GM23338 (cell line): ENCODE measurements around the gene VARS2. TPM values are rescaled to one million over a fixed set of nuclear protein-coding genes. Genes with fewer than 3 reads are reported as not detected.
"Not testable (repeated sequence)": the region's sequence is repeated elsewhere in the genome, so short reads cannot be mapped to it uniquely, and the experiment has no call there.

ENCODE experiments used
- ATAC-seq: fragments of 200-7000 bp; cut with Tn5 transposase; 3 replicates; pipeline ENCODE4 v1.9.1; 2020
- DNase-seq: peaks from one replicate; pipeline ENCODE4 v3.0.0-alpha.2; 2015; ENCODE audit warnings: low spot score
- H2AFZ ChIP-seq: fragments of 200-600 bp; sonication (generic); 2 replicates; pipeline ENCODE4 v1.8.0; 2016; ENCODE audit warnings: antibody characterized with exemption, mild to moderate bottlenecking, moderate library complexity
- H3F3A ChIP-seq: fragments of 200-600 bp; sonication (generic); replicated peaks from 2 replicates; pipeline ENCODE4 v1.8.0; 2017; ENCODE audit warnings: antibody characterized with exemption, mixed run types, low read depth
- H3K27ac ChIP-seq: fragments of 200-600 bp; sonication (generic); 2 replicates; pipeline ENCODE4 v1.6.1; 2016; ENCODE audit warnings: low read depth
- H3K27me3 ChIP-seq: fragments of 200-600 bp; sonication (generic); 2 replicates; pipeline ENCODE4 v1.8.0; 2016; ENCODE audit warnings: mild to moderate bottlenecking, mixed run types, moderate library complexity; ENCODE audit not compliant: insufficient read depth
- H3K36me3 ChIP-seq: fragments of 200-600 bp; sonication (generic); 2 replicates; pipeline ENCODE4 v1.8.0; 2016; ENCODE audit warnings: mild to moderate bottlenecking; ENCODE audit not compliant: insufficient read depth
- H3K4me1 ChIP-seq: fragments of 200-600 bp; sonication (generic); 2 replicates; pipeline ENCODE4 v1.8.0; 2016; ENCODE audit warnings: mild to moderate bottlenecking, moderate library complexity; ENCODE audit not compliant: insufficient read depth
- H3K4me2 ChIP-seq: fragments of 200-600 bp; sonication (generic); 2 replicates; pipeline ENCODE4 v1.7.1; 2017; ENCODE audit warnings: mixed run types
- H3K4me3 ChIP-seq: fragments of 200-600 bp; sonication (generic); 2 replicates; pipeline ENCODE4 v1.6.1; 2016; ENCODE audit warnings: mixed run types
- H3K79me2 ChIP-seq: fragments of 200-600 bp; sonication (generic); replicated peaks from 2 replicates; pipeline ENCODE4 v1.8.0; 2017; ENCODE audit warnings: mild to moderate bottlenecking; ENCODE audit not compliant: insufficient read depth
- H3K9me2 ChIP-seq: fragments of 200-600 bp; sonication (generic); 2 replicates; pipeline ENCODE4 v1.8.0; 2017; ENCODE audit not compliant: insufficient read depth
- H4K20me1 ChIP-seq: fragments of 200-600 bp; sonication (generic); replicated peaks from 2 replicates; pipeline ENCODE4 v1.8.0; 2017; ENCODE audit warnings: mild to moderate bottlenecking; ENCODE audit not compliant: insufficient read depth
- H3K27ac Mint-ChIP-seq: 2 replicates; pipeline ENCODE4 v1.8.0; 2020; ENCODE audit warnings: inconsistent platforms, mild to moderate bottlenecking, moderate library complexity, mixed read lengths
- H3K27me3 Mint-ChIP-seq: 3 replicates; pipeline ENCODE4 v1.8.0; 2022; ENCODE audit warnings: low read depth, mild to moderate bottlenecking, moderate library complexity, mixed read lengths, inconsistent platforms; ENCODE audit not compliant: insufficient read depth, poor library complexity
- H3K36me3 Mint-ChIP-seq: 3 replicates; pipeline ENCODE4 v1.8.0; 2021; ENCODE audit warnings: low read depth, mild to moderate bottlenecking, inconsistent platforms, moderate library complexity, mixed read lengths
- H3K4me1 Mint-ChIP-seq: 3 replicates; pipeline ENCODE4 v1.8.0; 2020; ENCODE audit warnings: mild to moderate bottlenecking, inconsistent platforms, mixed read lengths
- H3K4me3 Mint-ChIP-seq: 3 replicates; pipeline ENCODE4 v1.8.0; 2021; ENCODE audit warnings: moderate library complexity, mild to moderate bottlenecking, inconsistent platforms, mixed read lengths
- H3K9me3 Mint-ChIP-seq: 3 replicates; pipeline ENCODE4 v1.8.0; 2020; ENCODE audit warnings: moderate library complexity, mild to moderate bottlenecking, inconsistent platforms, mixed read lengths
- CREB1 ChIP-seq: fragments of 250-450 bp; sonication (Bioruptor Pico); IDR thresholded peaks from 2 replicates; pipeline ENCODE4 v1.5.0; 2020; ENCODE audit warnings: low read depth, mild to moderate bottlenecking, moderate library complexity
- EZH2 ChIP-seq: fragments of 200-600 bp; sonication (generic); IDR thresholded peaks from one replicate; pipeline ENCODE4 v1.8.0; 2017; ENCODE audit warnings: antibody characterized with exemption, mild to moderate bottlenecking, low read depth; ENCODE audit not compliant: unreplicated experiment
- EZH2phosphoT487 ChIP-seq: fragments of 200-600 bp; sonication (generic); IDR thresholded peaks from one replicate; pipeline ENCODE4 v1.8.1; 2018; ENCODE audit warnings: antibody characterized with exemption; ENCODE audit not compliant: unreplicated experiment
- JUNB ChIP-seq: IDR thresholded peaks from one replicate; pipeline ENCODE4 v1.6.1; 2016; ENCODE audit warnings: antibody characterized with exemption; ENCODE audit not compliant: unreplicated experiment
- STAT1 ChIP-seq: IDR thresholded peaks from one replicate; pipeline ENCODE4 v1.6.1; 2016; ENCODE audit warnings: antibody characterized with exemption; ENCODE audit not compliant: unreplicated experiment
- ZNF114 ChIP-seq: fragments of 250-450 bp; sonication (Bioruptor Pico); IDR thresholded peaks from 2 replicates; pipeline ENCODE4 v1.5.0; 2020; ENCODE audit warnings: mild to moderate bottlenecking, moderate library complexity
- polyA plus RNA-seq: library from polyadenylated mRNA; unstranded; fragments of >200 nt; fragmentation: Nextera tagmentation; extraction: Ambion mirVana; gene quantifications from 2 replicates; pipeline ENCODE4 v1.2.1, GENCODE V29; 2016
- total RNA-seq: library from RNA; depleted of rRNA; stranded (reverse); fragments of >200 nt; shearing (Covaris generic); gene quantifications from 2 replicates; pipeline ENCODE4 v1.2.3, GENCODE V29; 2014
- TF ChIP-seq, protein P1 (sequence below): fragments of 250-450 bp; sonication (Bioruptor Pico); IDR thresholded peaks from 2 replicates; pipeline ENCODE4 v1.5.0; 2020; ENCODE audit warnings: mild to moderate bottlenecking, moderate library complexity
- TF ChIP-seq, protein P2 (sequence below): IDR thresholded peaks from one replicate; pipeline ENCODE4 v1.6.1; 2018; ENCODE audit warnings: antibody characterized with exemption; ENCODE audit not compliant: unreplicated experiment

VARS2 gene
- total and polyA plus RNA-seq, 2 experiments from 2014 or later = 13.7 to 36.4 TPM

DNA sequence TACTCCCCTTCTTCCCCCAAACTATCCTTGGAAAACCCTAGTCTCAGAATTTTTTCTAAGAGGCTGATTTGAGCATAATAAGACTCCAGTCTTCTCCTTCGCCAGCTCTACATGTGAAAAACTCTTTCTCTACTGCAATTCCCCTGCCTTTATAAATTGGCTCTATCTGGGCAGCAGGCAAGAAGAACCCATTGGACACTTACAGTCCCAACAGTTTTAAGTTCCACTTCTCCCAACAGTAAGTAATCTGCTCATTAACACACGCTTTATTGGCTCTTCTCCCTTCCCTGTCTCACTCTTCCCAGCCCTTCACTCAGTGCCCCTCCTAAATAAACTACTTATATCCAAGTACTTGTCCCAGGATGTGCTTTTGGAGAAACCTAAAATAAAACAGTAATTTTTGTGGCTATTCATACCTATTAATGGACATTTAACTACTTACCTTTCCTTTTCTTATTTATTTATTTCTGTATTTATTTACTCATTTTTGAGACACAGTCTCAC, 40.8 kb upstream of the VARS2 start (continued):
- TF ChIP-seq, protein P1, sequence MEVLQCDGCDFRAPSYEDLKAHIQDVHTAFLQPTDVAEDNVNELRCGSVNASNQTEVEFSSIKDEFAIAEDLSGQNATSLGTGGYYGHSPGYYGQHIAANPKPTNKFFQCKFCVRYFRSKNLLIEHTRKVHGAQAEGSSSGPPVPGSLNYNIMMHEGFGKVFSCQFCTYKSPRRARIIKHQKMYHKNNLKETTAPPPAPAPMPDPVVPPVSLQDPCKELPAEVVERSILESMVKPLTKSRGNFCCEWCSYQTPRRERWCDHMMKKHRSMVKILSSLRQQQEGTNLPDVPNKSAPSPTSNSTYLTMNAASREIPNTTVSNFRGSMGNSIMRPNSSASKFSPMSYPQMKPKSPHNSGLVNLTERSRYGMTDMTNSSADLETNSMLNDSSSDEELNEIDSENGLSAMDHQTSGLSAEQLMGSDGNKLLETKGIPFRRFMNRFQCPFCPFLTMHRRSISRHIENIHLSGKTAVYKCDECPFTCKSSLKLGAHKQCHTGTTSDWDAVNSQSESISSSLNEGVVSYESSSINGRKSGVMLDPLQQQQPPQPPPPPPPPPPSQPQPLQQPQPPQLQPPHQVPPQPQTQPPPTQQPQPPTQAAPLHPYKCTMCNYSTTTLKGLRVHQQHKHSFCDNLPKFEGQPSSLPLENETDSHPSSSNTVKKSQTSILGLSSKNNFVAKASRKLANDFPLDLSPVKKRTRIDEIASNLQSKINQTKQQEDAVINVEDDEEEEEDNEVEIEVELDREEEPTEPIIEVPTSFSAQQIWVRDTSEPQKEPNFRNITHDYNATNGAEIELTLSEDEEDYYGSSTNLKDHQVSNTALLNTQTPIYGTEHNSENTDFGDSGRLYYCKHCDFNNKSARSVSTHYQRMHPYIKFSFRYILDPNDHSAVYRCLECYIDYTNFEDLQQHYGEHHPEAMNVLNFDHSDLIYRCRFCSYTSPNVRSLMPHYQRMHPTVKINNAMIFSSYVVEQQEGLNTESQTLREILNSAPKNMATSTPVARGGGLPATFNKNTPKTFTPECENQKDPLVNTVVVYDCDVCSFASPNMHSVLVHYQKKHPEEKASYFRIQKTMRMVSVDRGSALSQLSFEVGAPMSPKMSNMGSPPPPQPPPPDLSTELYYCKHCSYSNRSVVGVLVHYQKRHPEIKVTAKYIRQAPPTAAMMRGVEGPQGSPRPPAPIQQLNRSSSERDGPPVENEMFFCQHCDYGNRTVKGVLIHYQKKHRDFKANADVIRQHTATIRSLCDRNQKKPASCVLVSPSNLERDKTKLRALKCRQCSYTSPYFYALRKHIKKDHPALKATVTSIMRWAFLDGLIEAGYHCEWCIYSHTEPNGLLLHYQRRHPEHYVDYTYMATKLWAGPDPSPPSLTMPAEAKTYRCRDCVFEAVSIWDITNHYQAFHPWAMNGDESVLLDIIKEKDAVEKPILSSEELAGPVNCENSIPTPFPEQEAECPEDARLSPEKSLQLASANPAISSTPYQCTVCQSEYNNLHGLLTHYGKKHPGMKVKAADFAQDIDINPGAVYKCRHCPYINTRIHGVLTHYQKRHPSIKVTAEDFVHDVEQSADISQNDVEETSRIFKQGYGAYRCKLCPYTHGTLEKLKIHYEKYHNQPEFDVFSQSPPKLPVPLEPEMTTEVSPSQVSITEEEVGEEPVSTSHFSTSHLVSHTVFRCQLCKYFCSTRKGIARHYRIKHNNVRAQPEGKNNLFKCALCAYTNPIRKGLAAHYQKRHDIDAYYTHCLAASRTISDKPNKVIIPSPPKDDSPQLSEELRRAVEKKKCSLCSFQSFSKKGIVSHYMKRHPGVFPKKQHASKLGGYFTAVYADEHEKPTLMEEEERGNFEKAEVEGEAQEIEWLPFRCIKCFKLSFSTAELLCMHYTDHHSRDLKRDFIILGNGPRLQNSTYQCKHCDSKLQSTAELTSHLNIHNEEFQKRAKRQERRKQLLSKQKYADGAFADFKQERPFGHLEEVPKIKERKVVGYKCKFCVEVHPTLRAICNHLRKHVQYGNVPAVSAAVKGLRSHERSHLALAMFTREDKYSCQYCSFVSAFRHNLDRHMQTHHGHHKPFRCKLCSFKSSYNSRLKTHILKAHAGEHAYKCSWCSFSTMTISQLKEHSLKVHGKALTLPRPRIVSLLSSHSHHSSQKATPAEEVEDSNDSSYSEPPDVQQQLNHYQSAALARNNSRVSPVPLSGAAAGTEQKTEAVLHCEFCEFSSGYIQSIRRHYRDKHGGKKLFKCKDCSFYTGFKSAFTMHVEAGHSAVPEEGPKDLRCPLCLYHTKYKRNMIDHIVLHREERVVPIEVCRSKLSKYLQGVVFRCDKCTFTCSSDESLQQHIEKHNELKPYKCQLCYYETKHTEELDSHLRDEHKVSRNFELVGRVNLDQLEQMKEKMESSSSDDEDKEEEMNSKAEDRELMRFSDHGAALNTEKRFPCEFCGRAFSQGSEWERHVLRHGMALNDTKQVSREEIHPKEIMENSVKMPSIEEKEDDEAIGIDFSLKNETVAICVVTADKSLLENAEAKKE (CRISPR knock-in tag) = no peak
- TF ChIP-seq ZNF114 (CRISPR knock-in tag) (no peak), STAT1 (no peak), EZH2 (no peak), JUNB (no peak), CREB1 (CRISPR knock-in tag) (no peak), EZH2phosphoT487 (no peak)
- TF ChIP-seq, protein P2, sequence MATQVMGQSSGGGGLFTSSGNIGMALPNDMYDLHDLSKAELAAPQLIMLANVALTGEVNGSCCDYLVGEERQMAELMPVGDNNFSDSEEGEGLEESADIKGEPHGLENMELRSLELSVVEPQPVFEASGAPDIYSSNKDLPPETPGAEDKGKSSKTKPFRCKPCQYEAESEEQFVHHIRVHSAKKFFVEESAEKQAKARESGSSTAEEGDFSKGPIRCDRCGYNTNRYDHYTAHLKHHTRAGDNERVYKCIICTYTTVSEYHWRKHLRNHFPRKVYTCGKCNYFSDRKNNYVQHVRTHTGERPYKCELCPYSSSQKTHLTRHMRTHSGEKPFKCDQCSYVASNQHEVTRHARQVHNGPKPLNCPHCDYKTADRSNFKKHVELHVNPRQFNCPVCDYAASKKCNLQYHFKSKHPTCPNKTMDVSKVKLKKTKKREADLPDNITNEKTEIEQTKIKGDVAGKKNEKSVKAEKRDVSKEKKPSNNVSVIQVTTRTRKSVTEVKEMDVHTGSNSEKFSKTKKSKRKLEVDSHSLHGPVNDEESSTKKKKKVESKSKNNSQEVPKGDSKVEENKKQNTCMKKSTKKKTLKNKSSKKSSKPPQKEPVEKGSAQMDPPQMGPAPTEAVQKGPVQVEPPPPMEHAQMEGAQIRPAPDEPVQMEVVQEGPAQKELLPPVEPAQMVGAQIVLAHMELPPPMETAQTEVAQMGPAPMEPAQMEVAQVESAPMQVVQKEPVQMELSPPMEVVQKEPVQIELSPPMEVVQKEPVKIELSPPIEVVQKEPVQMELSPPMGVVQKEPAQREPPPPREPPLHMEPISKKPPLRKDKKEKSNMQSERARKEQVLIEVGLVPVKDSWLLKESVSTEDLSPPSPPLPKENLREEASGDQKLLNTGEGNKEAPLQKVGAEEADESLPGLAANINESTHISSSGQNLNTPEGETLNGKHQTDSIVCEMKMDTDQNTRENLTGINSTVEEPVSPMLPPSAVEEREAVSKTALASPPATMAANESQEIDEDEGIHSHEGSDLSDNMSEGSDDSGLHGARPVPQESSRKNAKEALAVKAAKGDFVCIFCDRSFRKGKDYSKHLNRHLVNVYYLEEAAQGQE = no peak

DNA sequence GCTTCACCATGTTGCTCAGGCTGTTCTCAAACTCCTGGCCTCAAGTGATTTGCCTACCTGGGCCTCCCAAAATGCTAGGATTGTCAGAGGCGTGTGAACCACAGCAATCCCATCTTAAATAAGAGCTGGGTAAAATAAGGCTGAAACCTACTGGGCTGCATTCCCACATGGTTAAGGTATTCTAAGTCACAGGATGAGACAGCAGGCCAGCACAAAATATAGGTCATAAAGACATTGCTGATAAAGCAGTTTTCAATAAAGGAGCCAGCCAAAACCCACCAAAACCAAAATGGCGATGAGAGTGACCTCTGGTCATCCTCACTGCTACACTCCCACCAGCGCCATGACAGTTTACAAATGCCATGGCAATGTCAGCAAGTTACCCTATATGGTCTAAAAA, 40.2 kb upstream of the VARS2 start:
- H3K9me3 Mint-ChIP-seq = peaks cover 53% of the 10 kb centered on the region
- not testable (repeated sequence) for H4K20me1 ChIP-seq, H3K4me1 ChIP-seq, H3K4me3 ChIP-seq, DNase-seq, H3K4me3 Mint-ChIP-seq, H2AFZ ChIP-seq, H3K4me2 ChIP-seq, ATAC-seq, H3K27ac ChIP-seq, H3K79me2 ChIP-seq, H3K27ac Mint-ChIP-seq, H3K27me3 ChIP-seq, H3F3A ChIP-seq
- Histone ChIP-seq H3K36me3 (peaks cover 15% of the 10 kb centered on the region), H3K9me2 (peaks cover 21% of the 10 kb centered on the region)
- H3K27me3 Mint-ChIP-seq = peaks cover 14% of the 10 kb centered on the region
- peaks cover 54% of the 10 kb centered on the region for H3K36me3 Mint-ChIP-seq
- peaks cover 19% of the 10 kb centered on the region for H3K4me1 Mint-ChIP-seq
